SK-N-SH treated with all-trans-retinoic acid at 6 μM for 48 hours (cell line): Measurements from ENCODE around the gene FOXO1.

Experiments
- ATAC-seq: fragments of 200-7000 bp; cut with Tn5 transposase; 3 replicates; pipeline ENCODE4 v1.9.1; 2020; ENCODE audit warnings: mild to moderate bottlenecking, moderate library complexity
- ARNTL ChIP-seq: fragments of 450-650 bp; formaldehyde crosslinking; IDR thresholded peaks from 2 replicates; pipeline ENCODE4 v1.5.0; 2020; ENCODE audit warnings: low read depth, mild to moderate bottlenecking, moderate library complexity, borderline replicate concordance
- BACH2 ChIP-seq: fragments of 250-450 bp; sonication (Bioruptor Pico); IDR thresholded peaks from 2 replicates; pipeline ENCODE4 v1.9.0; 2021; ENCODE audit warnings: mild to moderate bottlenecking, borderline replicate concordance
- CSDC2 ChIP-seq: fragments of 250-450 bp; sonication (Bioruptor Pico); IDR thresholded peaks from 2 replicates; pipeline ENCODE4 v1.5.0; 2020; ENCODE audit warnings: mild to moderate bottlenecking, moderate library complexity
- ISL1 ChIP-seq: fragments of 250-450 bp; sonication (Bioruptor Pico); IDR thresholded peaks from 2 replicates; pipeline ENCODE4 v2.1.2; 2022; ENCODE audit warnings: mild to moderate bottlenecking, moderate library complexity
- PPARA ChIP-seq: fragments of 250-450 bp; sonication (Bioruptor Pico); IDR thresholded peaks from 2 replicates; pipeline ENCODE4 v1.5.0; 2020; ENCODE audit warnings: mild to moderate bottlenecking, borderline replicate concordance
- RARB ChIP-seq: fragments of 250-450 bp; sonication (Bioruptor Pico); IDR thresholded peaks from 2 replicates; pipeline ENCODE4 v1.8.0; 2021; ENCODE audit warnings: mild to moderate bottlenecking, moderate library complexity
- TOX ChIP-seq: fragments of 250-450 bp; sonication (Bioruptor Pico); IDR thresholded peaks from 2 replicates; pipeline ENCODE4 v1.8.0; 2021; ENCODE audit warnings: mild to moderate bottlenecking, moderate library complexity, borderline replicate concordance
- ZC3H10 ChIP-seq: fragments of 250-450 bp; sonication (Bioruptor Pico); IDR thresholded peaks from 2 replicates; pipeline ENCODE4 v1.5.1; 2021; ENCODE audit warnings: mild to moderate bottlenecking, moderate library complexity
- ZFP3 ChIP-seq: fragments of 250-450 bp; sonication (Bioruptor Pico); IDR thresholded peaks from 2 replicates; pipeline ENCODE4 v1.5.0; 2020; ENCODE audit warnings: mild to moderate bottlenecking, moderate library complexity
- ZFP30 ChIP-seq: fragments of 450-650 bp; formaldehyde crosslinking; IDR thresholded peaks from 2 replicates; pipeline ENCODE4 v1.5.0; 2022; ENCODE audit warnings: mild to moderate bottlenecking, moderate library complexity
- ZNF565 ChIP-seq: fragments of 450-650 bp; formaldehyde crosslinking; conservative IDR thresholded peaks from 2 replicates; pipeline ENCODE4 v1.5.0; 2020; ENCODE audit warnings: low read depth, mild to moderate bottlenecking, moderate library complexity
- ZNF8 ChIP-seq: fragments of 450-650 bp; formaldehyde crosslinking; IDR thresholded peaks from 2 replicates; pipeline ENCODE4 v1.5.0; 2020; ENCODE audit warnings: mild to moderate bottlenecking, moderate library complexity
- TF ChIP-seq, protein P1 (sequence below): fragments of 250-450 bp; sonication (Bioruptor Pico); IDR thresholded peaks from 2 replicates; pipeline ENCODE4 v1.5.1; 2020; ENCODE audit warnings: low read depth, mild to moderate bottlenecking, moderate library complexity
- TF ChIP-seq, protein P2 (sequence below): fragments of 250-450 bp; sonication (Bioruptor Pico); IDR thresholded peaks from 2 replicates; pipeline ENCODE4 v1.5.0; 2020; ENCODE audit warnings: mild to moderate bottlenecking, moderate library complexity
- TF ChIP-seq, protein P3 (sequence below): fragments of 250-450 bp; sonication (Bioruptor Pico); IDR thresholded peaks from 2 replicates; pipeline ENCODE4 v1.8.0; 2020; ENCODE audit warnings: mild to moderate bottlenecking, moderate library complexity, borderline replicate concordance
- TF ChIP-seq, protein P4 (sequence below): fragments of 250-450 bp; sonication (Bioruptor Pico); IDR thresholded peaks from 2 replicates; pipeline ENCODE4 v1.5.1; 2021; ENCODE audit warnings: mild to moderate bottlenecking, moderate library complexity

The FOXO1 gene

DNA sequence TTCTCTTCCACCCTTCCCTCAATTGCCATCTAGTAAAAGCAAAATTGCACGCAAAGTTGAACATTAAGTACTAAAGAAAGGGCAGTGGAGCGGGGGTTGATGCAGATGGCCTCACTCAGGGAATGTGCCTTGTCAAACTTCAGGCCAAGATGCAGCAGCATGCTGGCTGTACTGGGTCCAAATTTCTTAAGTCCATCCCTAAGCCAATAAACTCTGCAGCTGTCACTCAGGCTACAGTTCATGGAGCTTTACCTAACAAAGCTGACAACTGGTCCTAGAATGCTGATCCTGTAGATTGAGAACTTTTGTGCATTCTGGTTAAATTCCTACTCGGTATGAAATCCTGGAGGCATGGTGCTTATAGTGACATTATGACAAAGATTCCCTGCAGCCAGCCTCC is 88.4 kb downstream of the FOXO1 start:
- TF ChIP-seq ZFP3 (CRISPR knock-in tag) (no peak), ZNF565 (CRISPR knock-in tag) (no peak), CSDC2 (CRISPR knock-in tag) (no peak)
- ATAC-seq, result no peak

DNA sequence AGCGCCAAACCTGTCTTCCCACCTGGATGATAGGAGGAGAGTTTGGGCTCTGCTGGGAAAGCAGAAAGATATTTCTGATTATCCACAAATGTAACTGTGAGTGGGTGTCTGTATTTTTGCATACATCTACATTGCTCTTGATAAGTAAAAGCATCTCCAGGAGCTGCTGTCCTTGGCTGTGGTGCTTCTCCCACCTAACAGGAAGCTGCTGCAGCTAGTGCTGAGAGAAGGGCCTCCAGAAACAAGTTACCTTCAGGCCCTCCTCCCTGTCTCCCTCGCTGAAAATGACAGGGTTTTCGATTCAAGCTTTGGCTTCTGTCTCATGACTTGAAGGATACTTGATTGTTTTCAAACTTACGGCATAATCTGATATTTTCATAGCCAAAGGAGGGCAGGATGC is 90.1 kb downstream of the FOXO1 start:
- no peak for TF ChIP-seq ZC3H10 (CRISPR knock-in tag)
- no peak for TF ChIP-seq BACH2
- no peak for ATAC-seq

DNA sequence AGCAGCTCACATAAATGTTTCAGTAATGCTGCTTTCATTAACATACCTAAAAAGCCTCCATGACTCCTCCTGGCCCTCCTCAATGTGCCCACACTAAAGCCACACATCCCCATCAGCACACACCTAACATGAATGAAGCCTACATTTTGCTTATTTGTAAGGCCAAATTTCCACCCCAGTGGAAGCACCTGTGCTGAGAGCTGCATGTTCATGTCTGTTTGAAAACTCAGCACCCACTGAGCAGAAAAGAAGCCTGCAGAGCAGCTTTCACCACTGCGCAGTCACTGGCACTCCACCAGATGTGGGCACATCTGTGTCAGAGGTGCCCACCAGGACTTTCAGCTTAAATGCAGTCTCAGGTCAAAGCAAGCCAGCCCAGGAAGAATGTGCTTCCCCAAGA is 93.5 kb downstream of the FOXO1 start:
- TF ChIP-seq ARNTL (CRISPR knock-in tag) (no peak), ZNF565 (CRISPR knock-in tag) (no peak), ZFP30 (CRISPR knock-in tag) (no peak), ISL1 (CRISPR knock-in tag) (no peak)
- TF ChIP-seq, protein P1, sequence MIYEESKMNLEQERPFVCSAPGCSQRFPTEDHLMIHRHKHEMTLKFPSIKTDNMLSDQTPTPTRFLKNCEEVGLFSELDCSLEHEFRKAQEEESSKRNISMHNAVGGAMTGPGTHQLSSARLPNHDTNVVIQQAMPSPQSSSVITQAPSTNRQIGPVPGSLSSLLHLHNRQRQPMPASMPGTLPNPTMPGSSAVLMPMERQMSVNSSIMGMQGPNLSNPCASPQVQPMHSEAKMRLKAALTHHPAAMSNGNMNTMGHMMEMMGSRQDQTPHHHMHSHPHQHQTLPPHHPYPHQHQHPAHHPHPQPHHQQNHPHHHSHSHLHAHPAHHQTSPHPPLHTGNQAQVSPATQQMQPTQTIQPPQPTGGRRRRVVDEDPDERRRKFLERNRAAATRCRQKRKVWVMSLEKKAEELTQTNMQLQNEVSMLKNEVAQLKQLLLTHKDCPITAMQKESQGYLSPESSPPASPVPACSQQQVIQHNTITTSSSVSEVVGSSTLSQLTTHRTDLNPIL, result no peak
- TF ChIP-seq, protein P2, sequence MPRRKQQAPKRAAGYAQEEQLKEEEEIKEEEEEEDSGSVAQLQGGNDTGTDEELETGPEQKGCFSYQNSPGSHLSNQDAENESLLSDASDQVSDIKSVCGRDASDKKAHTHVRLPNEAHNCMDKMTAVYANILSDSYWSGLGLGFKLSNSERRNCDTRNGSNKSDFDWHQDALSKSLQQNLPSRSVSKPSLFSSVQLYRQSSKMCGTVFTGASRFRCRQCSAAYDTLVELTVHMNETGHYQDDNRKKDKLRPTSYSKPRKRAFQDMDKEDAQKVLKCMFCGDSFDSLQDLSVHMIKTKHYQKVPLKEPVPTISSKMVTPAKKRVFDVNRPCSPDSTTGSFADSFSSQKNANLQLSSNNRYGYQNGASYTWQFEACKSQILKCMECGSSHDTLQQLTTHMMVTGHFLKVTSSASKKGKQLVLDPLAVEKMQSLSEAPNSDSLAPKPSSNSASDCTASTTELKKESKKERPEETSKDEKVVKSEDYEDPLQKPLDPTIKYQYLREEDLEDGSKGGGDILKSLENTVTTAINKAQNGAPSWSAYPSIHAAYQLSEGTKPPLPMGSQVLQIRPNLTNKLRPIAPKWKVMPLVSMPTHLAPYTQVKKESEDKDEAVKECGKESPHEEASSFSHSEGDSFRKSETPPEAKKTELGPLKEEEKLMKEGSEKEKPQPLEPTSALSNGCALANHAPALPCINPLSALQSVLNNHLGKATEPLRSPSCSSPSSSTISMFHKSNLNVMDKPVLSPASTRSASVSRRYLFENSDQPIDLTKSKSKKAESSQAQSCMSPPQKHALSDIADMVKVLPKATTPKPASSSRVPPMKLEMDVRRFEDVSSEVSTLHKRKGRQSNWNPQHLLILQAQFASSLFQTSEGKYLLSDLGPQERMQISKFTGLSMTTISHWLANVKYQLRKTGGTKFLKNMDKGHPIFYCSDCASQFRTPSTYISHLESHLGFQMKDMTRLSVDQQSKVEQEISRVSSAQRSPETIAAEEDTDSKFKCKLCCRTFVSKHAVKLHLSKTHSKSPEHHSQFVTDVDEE (CRISPR knock-in tag), result no peak
- ATAC-seq, result no peak

DNA sequence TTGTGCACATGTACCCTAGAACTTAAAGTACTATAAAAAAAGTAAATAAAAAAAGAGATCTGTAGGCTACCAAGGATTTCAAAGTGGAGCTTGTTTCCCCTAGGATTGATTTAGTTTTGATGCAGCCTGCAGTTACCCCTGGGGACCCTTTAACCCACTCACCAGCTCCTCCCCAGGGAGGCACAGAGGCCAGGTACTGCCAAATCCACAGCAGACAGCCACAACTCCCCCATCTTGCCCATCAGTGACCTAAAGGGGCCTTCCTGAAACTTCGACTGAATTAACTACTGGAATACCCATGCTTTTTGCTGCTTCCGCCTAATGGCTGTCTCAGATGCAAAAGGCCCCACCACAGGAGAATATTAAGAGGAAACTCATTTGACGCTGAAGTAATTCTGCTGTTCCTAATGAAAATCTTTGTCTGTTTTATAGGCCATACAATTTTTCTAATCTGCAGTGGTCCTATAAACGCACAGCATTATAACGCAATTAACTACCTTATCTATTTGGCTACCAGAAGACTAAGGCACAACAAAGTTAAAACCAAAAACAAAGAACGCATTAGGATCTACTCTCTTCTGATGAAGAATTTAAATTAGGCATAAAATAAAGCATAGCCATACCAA is 95.0 kb downstream of the FOXO1 start:
- ATAC-seq, result no peak
- TF ChIP-seq, protein P3, sequence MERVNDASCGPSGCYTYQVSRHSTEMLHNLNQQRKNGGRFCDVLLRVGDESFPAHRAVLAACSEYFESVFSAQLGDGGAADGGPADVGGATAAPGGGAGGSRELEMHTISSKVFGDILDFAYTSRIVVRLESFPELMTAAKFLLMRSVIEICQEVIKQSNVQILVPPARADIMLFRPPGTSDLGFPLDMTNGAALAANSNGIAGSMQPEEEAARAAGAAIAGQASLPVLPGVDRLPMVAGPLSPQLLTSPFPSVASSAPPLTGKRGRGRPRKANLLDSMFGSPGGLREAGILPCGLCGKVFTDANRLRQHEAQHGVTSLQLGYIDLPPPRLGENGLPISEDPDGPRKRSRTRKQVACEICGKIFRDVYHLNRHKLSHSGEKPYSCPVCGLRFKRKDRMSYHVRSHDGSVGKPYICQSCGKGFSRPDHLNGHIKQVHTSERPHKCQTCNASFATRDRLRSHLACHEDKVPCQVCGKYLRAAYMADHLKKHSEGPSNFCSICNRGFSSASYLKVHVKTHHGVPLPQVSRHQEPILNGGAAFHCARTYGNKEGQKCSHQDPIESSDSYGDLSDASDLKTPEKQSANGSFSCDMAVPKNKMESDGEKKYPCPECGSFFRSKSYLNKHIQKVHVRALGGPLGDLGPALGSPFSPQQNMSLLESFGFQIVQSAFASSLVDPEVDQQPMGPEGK (CRISPR knock-in tag), result no peak
- TF ChIP-seq RARB (CRISPR knock-in tag) (no peak), ZNF8 (CRISPR knock-in tag) (no peak), CSDC2 (CRISPR knock-in tag) (no peak), ARNTL (CRISPR knock-in tag) (no peak)

DNA sequence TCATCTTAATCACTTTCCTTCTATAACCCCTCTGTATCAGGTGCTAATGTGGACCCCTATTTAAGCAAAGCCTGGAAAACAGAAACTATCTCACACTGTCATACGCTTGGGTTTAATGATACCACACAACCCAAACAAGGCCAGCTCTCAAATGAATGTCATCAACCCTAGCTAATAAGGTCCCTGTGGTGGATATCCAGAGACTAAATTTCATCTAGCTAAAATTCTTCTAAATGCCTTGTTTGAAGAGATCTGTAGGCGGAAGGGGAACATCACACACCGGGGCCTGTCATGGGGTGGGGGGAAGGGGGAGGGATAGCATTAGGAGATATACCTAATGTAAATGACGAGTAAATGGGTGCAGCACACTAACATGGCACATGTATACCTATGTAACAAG is 95.5 kb downstream of the FOXO1 start:
- TF ChIP-seq ARNTL (CRISPR knock-in tag), result no peak
- TF ChIP-seq, protein P4, sequence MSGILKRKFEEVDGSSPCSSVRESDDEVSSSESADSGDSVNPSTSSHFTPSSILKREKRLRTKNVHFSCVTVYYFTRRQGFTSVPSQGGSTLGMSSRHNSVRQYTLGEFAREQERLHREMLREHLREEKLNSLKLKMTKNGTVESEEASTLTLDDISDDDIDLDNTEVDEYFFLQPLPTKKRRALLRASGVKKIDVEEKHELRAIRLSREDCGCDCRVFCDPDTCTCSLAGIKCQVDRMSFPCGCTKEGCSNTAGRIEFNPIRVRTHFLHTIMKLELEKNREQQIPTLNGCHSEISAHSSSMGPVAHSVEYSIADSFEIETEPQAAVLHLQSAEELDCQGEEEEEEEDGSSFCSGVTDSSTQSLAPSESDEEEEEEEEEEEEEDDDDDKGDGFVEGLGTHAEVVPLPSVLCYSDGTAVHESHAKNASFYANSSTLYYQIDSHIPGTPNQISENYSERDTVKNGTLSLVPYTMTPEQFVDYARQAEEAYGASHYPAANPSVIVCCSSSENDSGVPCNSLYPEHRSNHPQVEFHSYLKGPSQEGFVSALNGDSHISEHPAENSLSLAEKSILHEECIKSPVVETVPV, result no peak
- TF ChIP-seq TOX (CRISPR knock-in tag), result no peak
- TF ChIP-seq, all 23 proteins: peak for 0
- no peak for ATAC-seq

DNA sequence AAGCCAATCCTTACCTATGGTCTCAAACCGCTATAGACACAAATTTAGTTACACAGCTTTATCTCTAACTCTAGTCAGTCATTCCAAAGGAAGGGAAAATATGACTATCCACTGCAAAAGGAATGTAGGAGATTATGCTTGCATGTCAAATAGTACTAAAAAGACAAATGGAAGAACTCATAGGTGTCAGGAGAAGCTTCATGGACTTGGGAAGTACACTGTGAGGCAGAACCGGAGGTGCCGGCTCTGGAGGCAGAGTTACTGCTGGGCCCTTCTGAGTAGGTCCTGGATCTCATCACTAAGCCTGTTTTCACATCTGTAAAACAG is 97.5 kb downstream of the FOXO1 start:
- TF ChIP-seq ZNF8 (CRISPR knock-in tag) (no peak), PPARA (no peak), CSDC2 (CRISPR knock-in tag) (no peak), ZFP3 (CRISPR knock-in tag) (no peak)
- no peak for ATAC-seq
